ENCODE results near the gene CCDC92.

DNA sequence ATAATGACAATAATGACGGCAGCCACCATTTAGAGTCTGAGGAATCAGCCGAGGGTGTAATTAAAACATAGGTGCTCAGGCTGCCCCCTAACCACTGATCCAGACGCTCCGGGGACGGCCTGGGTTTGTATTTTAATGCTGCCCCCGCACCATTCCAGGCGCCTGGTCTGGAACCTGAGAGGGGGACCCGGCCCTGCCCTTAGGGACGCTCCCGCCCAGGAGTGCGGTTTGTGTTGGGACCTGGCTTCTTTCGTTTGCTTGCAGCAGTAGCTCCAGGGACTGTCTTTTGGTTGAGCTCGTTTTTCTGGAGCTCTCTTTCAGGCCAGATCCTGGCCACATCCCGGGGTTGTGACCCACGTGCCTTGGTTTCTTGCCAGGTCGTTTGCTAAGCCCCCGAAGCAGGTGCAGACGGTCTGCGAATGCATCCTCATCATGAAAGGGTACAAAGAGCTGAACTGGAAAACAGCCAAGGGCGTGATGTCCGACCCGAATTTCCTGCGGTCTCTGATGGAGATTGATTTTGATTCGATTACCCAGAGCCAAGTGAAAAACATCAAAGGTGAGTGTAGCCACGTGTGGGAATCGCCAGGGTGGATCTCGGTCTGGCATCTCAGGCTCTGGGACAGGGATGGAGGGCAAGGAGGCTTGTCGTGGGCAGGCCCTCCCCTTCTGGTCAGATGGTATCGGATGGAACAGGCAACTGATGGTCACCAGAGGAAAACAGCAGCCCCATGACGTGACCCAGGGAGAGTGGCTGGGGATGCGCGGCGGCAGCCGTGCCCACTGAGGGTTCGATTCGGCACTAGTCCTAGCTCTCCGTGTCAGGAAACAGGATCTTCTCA lies 63.5 kb downstream of the CCDC92 start:
- no peak for TF ChIP-seq EZH2 (IDR thresholded peaks at IDR 0.05)
- TF ChIP-seq, protein P1, sequence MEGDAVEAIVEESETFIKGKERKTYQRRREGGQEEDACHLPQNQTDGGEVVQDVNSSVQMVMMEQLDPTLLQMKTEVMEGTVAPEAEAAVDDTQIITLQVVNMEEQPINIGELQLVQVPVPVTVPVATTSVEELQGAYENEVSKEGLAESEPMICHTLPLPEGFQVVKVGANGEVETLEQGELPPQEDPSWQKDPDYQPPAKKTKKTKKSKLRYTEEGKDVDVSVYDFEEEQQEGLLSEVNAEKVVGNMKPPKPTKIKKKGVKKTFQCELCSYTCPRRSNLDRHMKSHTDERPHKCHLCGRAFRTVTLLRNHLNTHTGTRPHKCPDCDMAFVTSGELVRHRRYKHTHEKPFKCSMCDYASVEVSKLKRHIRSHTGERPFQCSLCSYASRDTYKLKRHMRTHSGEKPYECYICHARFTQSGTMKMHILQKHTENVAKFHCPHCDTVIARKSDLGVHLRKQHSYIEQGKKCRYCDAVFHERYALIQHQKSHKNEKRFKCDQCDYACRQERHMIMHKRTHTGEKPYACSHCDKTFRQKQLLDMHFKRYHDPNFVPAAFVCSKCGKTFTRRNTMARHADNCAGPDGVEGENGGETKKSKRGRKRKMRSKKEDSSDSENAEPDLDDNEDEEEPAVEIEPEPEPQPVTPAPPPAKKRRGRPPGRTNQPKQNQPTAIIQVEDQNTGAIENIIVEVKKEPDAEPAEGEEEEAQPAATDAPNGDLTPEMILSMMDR (IDR thresholded peaks at IDR 0.05): no peak
